H9 (cell line): Measurements from ENCODE around the gene RPS15A. TPM values are rescaled to one million over a fixed set of nuclear protein-coding genes. Genes with fewer than 3 reads are reported as not detected.

Experiments
- DNase-seq: peaks from one replicate; pipeline ENCODE4 v3.0.0-alpha.2; 2017
- H2AFZ ChIP-seq: one replicate; pipeline ENCODE4 v1.6.1; 2013; ENCODE audit warnings: mild to moderate bottlenecking, low read length, control low read depth, moderate library complexity
- H2AK5ac ChIP-seq: 2 replicates; pipeline ENCODE4 v1.6.1; 2013; ENCODE audit warnings: low read length, control low read depth, mixed read lengths; ENCODE audit not compliant: insufficient read length
- H2BK120ac ChIP-seq: one replicate; pipeline ENCODE4 v1.6.1; 2013; ENCODE audit warnings: low read depth, mild to moderate bottlenecking, low read length, control low read depth, inconsistent platforms; ENCODE audit not compliant: poor library complexity, severe bottlenecking
- H2BK12ac ChIP-seq: 2 replicates; pipeline ENCODE4 v1.6.1; 2013; ENCODE audit warnings: low read length, control low read depth, mixed read lengths, low read depth; ENCODE audit not compliant: insufficient read length
- H2BK15ac ChIP-seq: 2 replicates; pipeline ENCODE4 v1.6.1; 2013; ENCODE audit warnings: low read depth, low read length, control low read depth
- H2BK20ac ChIP-seq: one replicate; pipeline ENCODE4 v1.6.1; 2013; ENCODE audit warnings: low read depth, mild to moderate bottlenecking, low read length, control low read depth, inconsistent platforms; ENCODE audit not compliant: poor library complexity, severe bottlenecking
- H2BK5ac ChIP-seq: 2 replicates; pipeline ENCODE4 v1.6.1; 2013; ENCODE audit warnings: low read length, control low read depth, mixed read lengths; ENCODE audit not compliant: insufficient read length
- H3K14ac ChIP-seq: 2 replicates; pipeline ENCODE4 v1.6.1; 2013; ENCODE audit warnings: low read length, control low read depth; ENCODE audit not compliant: insufficient read depth
- H3K18ac ChIP-seq: 2 replicates; pipeline ENCODE4 v1.6.1; 2013; ENCODE audit warnings: low read depth, mild to moderate bottlenecking, mixed read lengths, low read length, control low read depth; ENCODE audit not compliant: insufficient read length
- H3K23ac ChIP-seq: 2 replicates; pipeline ENCODE4 v1.6.1; 2013; ENCODE audit warnings: low read length, control low read depth, mixed read lengths, low read depth; ENCODE audit not compliant: insufficient read length
- H3K23me2 ChIP-seq: 2 replicates; pipeline ENCODE4 v1.6.1; 2013; ENCODE audit warnings: low read depth, mild to moderate bottlenecking, mixed read lengths, low read length, control low read depth; ENCODE audit not compliant: insufficient read length, poor library complexity, severe bottlenecking
- H3K27ac ChIP-seq: 2 replicates; pipeline ENCODE4 v1.5.1; 2013; ENCODE audit warnings: low read length, control low read depth, mixed read lengths, low read depth; ENCODE audit not compliant: insufficient read length
- H3K27me3 ChIP-seq: 2 replicates; pipeline ENCODE4 v1.6.1; 2013; ENCODE audit warnings: low read length, control low read depth, inconsistent platforms; ENCODE audit not compliant: insufficient read depth
- H3K4ac ChIP-seq: 2 replicates; pipeline ENCODE4 v1.6.1; 2013; ENCODE audit warnings: low read depth, mild to moderate bottlenecking, control low read depth, inconsistent platforms, low read length, moderate library complexity
- H3K4me1 ChIP-seq: 2 replicates; pipeline ENCODE4 v1.6.1; 2013; ENCODE audit warnings: low read length, control low read depth, inconsistent platforms; ENCODE audit not compliant: insufficient read depth
- H3K4me2 ChIP-seq: 2 replicates; pipeline ENCODE4 v1.6.1; 2013; ENCODE audit warnings: low read length, control low read depth, mixed read lengths; ENCODE audit not compliant: insufficient read length, insufficient read depth
- H3K56ac ChIP-seq: 2 replicates; pipeline ENCODE4 v1.6.1; 2013; ENCODE audit warnings: low read depth, mild to moderate bottlenecking, mixed read lengths, low read length, control low read depth; ENCODE audit not compliant: insufficient read length
- H3K79me1 ChIP-seq: 2 replicates; pipeline ENCODE4 v1.6.1; 2013; ENCODE audit warnings: low read depth, mild to moderate bottlenecking, moderate library complexity, low read length, control low read depth, inconsistent platforms; ENCODE audit not compliant: insufficient read depth, poor library complexity, severe bottlenecking
- H3K79me2 ChIP-seq: 2 replicates; pipeline ENCODE4 v1.6.1; 2013; ENCODE audit warnings: low read length, control low read depth, inconsistent platforms; ENCODE audit not compliant: insufficient read depth
- H3K9ac ChIP-seq: 2 replicates; pipeline ENCODE4 v1.6.1; 2013; ENCODE audit warnings: low read length, control low read depth, mixed read lengths; ENCODE audit not compliant: insufficient read length; ENCODE audit errors: extremely low read depth
- H3K9me3 ChIP-seq: one replicate; pipeline ENCODE4 v1.6.1; 2013; ENCODE audit warnings: low read depth, low read length, inconsistent platforms; ENCODE audit not compliant: control insufficient read depth
- H3T11ph ChIP-seq: one replicate; pipeline ENCODE4 v1.6.1; 2013; ENCODE audit warnings: mild to moderate bottlenecking, low read length, control low read depth, inconsistent platforms
- H4K20me1 ChIP-seq: one replicate; pipeline ENCODE4 v1.6.1; 2013; ENCODE audit not compliant: control insufficient read depth, insufficient read length, insufficient read depth
- H4K5ac ChIP-seq: 2 replicates; pipeline ENCODE4 v1.6.1; 2013; ENCODE audit warnings: low read depth, mild to moderate bottlenecking, mixed read lengths, low read length, control low read depth; ENCODE audit not compliant: insufficient read length
- H4K8ac ChIP-seq: replicated peaks from 2 replicates; pipeline ENCODE4 v1.6.1; 2013; ENCODE audit warnings: low read length, control low read depth, mixed read lengths, low read depth; ENCODE audit not compliant: insufficient read length
- H4K91ac ChIP-seq: 2 replicates; pipeline ENCODE4 v1.6.1; 2013; ENCODE audit warnings: low read depth, mild to moderate bottlenecking, moderate library complexity, mixed read lengths, low read length, control low read depth; ENCODE audit not compliant: insufficient read length
- H3K27ac Mint-ChIP-seq, 3 experiments: 2 replicates in 2 of 3; 3 replicates in 1 of 3; pipeline ENCODE4 v1.8.0; 2020 to 2021; ENCODE audit warnings: mixed read lengths in 3 of 3, mild to moderate bottlenecking in 1 of 3, moderate library complexity in 1 of 3
- H3K27me3 Mint-ChIP-seq: 2 replicates; pipeline ENCODE4 v1.8.0; 2021; ENCODE audit warnings: low read depth, mild to moderate bottlenecking, moderate library complexity, mixed read lengths
- H3K36me3 Mint-ChIP-seq, 3 experiments: 2 replicates in 2 of 3; 3 replicates in 1 of 3; pipeline ENCODE4 v1.8.0; 2020 to 2021; ENCODE audit warnings: low read depth in 3 of 3, mixed read lengths in 3 of 3; ENCODE audit not compliant: insufficient read depth in 1 of 3
- H3K4me1 Mint-ChIP-seq, 2 experiments: 2 replicates each; pipeline ENCODE4 v1.8.0; 2020; ENCODE audit warnings: mixed read lengths in 2 of 2
- H3K4me3 Mint-ChIP-seq, 2 experiments: 2 replicates in 1 of 2; 3 replicates in 1 of 2; pipeline ENCODE4 v1.8.0; 2020 to 2021; ENCODE audit warnings: mild to moderate bottlenecking in 2 of 2, mixed read lengths in 2 of 2, moderate library complexity in 1 of 2
- H3K9me3 Mint-ChIP-seq, 2 experiments: 2 replicates in 1 of 2; 3 replicates in 1 of 2; pipeline ENCODE4 v1.8.0; 2020; ENCODE audit warnings: mild to moderate bottlenecking in 2 of 2, mixed read lengths in 2 of 2, moderate library complexity in 1 of 2
- CTCF ChIP-seq: fragments of 200-600 bp; sonication (generic); conservative IDR thresholded peaks from 3 replicates; pipeline ENCODE4 v1.8.0; 2021; ENCODE audit warnings: antibody characterized with exemption, mild to moderate bottlenecking
- WGBS: extraction: QIAGEN DNeasy Blood & Tissue Kit; methylation state at CpG from one replicate; pipeline ENCODE4 v1.1.7; 2013; ENCODE audit warnings: missing lambda C conversion rate, low lambda C conversion rate, mixed read lengths; ENCODE audit not compliant: insufficient read length; ENCODE audit errors: extremely low coverage; 5-methylcytosine and 5-hydroxymethylcytosine counted together
- total RNA-seq: library from RNA; stranded (reverse); gene quantifications from 2 replicates; pipeline ENCODE4 v1.2.1, GENCODE V29; 2021

RPS15A gene
- total RNA-seq, 1 experiment from 2014 or later: 1,990 TPM

GRCh38 chr16:18816286-18816685 lies 26.2 kb upstream of the RPS15A start:
- no peaks in the 10 kb centered on the region for H3K79me2 ChIP-seq
- H3K27ac ChIP-seq: no peak overlapping the region
- H3K23me2 ChIP-seq: no peaks in the 10 kb centered on the region
- TF ChIP-seq CTCF: no peak
- H3K36me3 Mint-ChIP-seq: peaks cover 38 to 73% (median 64%) of the 10 kb centered on the region in 3 experiments
- no peak overlapping the region for H2BK15ac ChIP-seq
- H3K9me3 ChIP-seq: no peaks in the 10 kb centered on the region
- no peaks in the 10 kb centered on the region for H3K4me1 ChIP-seq
- no peak overlapping the region for H3K14ac ChIP-seq
- no peak overlapping the region for H3T11ph ChIP-seq
- H2BK20ac ChIP-seq: no peak overlapping the region
- no peaks in the 10 kb centered on the region for H4K20me1 ChIP-seq
- no peak overlapping the region for H2BK12ac ChIP-seq
- H2AFZ ChIP-seq: no peak overlapping the region
- H3K27me3 ChIP-seq: no peaks in the 10 kb centered on the region
- H3K4me2 ChIP-seq: no peak overlapping the region
- H3K4ac ChIP-seq: no peak overlapping the region
- no peaks in the 10 kb centered on the region for H3K9me3 Mint-ChIP-seq
- H3K23ac ChIP-seq: no peak overlapping the region
- H3K4me3 Mint-ChIP-seq: no peak overlapping the region
- no peak overlapping the region for H4K91ac ChIP-seq
- H2AK5ac ChIP-seq: no peak overlapping the region
- no peak overlapping the region for H2BK5ac ChIP-seq
- H4K5ac ChIP-seq: no peak overlapping the region
- H3K18ac ChIP-seq: no peak overlapping the region
- no peaks in the 10 kb centered on the region for H3K4me1 Mint-ChIP-seq
- H3K27ac Mint-ChIP-seq: no peak overlapping the region
- no peak overlapping the region for H3K56ac ChIP-seq
- H3K27me3 Mint-ChIP-seq: no peaks in the 10 kb centered on the region
- H4K8ac ChIP-seq: no peak overlapping the region
- WGBS: no CpG with 5 or more reads among the region's 3 CpGs
- no peaks in the 10 kb centered on the region for H3K79me1 ChIP-seq
- H3K9ac ChIP-seq: no peak overlapping the region
- no peak for DNase-seq
- no peak overlapping the region for H2BK120ac ChIP-seq
